AG09319 (cell line): ENCODE data around the gene SLC38A5.
A peak's percentile ranks its signal among the peaks of the same experiment; 100 is the strongest.

Source experiments
- DNase-seq: peaks from one replicate; pipeline ENCODE4 v3.0.0-alpha.2; 2010; ENCODE audit warnings: low read depth; ENCODE audit errors: extremely low read depth
- CTCF ChIP-seq: IDR thresholded peaks from 2 replicates; pipeline ENCODE4 v1.5.1; 2011; ENCODE audit warnings: low read depth, mild to moderate bottlenecking, inconsistent platforms, low read length, moderate library complexity

Gene SLC38A5

GRCh38 chrX:48475296-48475695 is 5.2 kb upstream of the SLC38A5 start:
- TF ChIP-seq CTCF = no peak
- DNase-seq = no peak

GRCh38 chrX:48474581-48474980 is 4.5 kb upstream of the SLC38A5 start:
- no peak for TF ChIP-seq CTCF
- no peak for DNase-seq

GRCh38 chrX:48474127-48474526 is 4.1 kb upstream of the SLC38A5 start:
- peak; percentile 23 for TF ChIP-seq CTCF
- DNase-seq = no peak

GRCh38 chrX:48473704-48473990 is 3.6 kb upstream of the SLC38A5 start:
- TF ChIP-seq CTCF = no peak
- DNase-seq = no peak

GRCh38 chrX:48472851-48473703 is 3.0 kb upstream of the SLC38A5 start:
- DNase-seq = no peak

GRCh38 chrX:48472225-48472624 is 2.2 kb upstream of the SLC38A5 start:
- no peak for TF ChIP-seq CTCF
- no peak for DNase-seq

More at GRCh38 chrX:48472851-48473703, 3.0 kb upstream of the SLC38A5 start:
- TF ChIP-seq CTCF = no peak

- TF ChIP-seq CTCF = no peak
- DNase-seq = no peak
Measured at GRCh38 chrX:48471504-48471903, 1.4 kb upstream of the SLC38A5 start.
